Glomerular endothelial cell (primary cell): ENCODE measurements around the gene AKT1. TPM values are rescaled to one million over a fixed set of nuclear protein-coding genes. Genes with fewer than 3 reads are reported as not detected.
"Not testable (repeated sequence)": the region's sequence is repeated elsewhere in the genome, so short reads cannot be mapped to it uniquely, and the experiment has no call there.

Experiments used
- DNase-seq: peaks from one replicate; pipeline ENCODE4 v3.0.0-alpha.2; 2011; ENCODE audit warnings: low read depth, low spot score; ENCODE audit errors: extremely low read depth
- total RNA-seq: library from RNA; depleted of rRNA; stranded (reverse); fragments of >200 nt; gene quantifications from 2 replicates; pipeline ENCODE4 v1.2.3, GENCODE V29; 2015

Gene AKT1
- total RNA-seq, 1 donor from 2014 or later = 143 TPM

DNA sequence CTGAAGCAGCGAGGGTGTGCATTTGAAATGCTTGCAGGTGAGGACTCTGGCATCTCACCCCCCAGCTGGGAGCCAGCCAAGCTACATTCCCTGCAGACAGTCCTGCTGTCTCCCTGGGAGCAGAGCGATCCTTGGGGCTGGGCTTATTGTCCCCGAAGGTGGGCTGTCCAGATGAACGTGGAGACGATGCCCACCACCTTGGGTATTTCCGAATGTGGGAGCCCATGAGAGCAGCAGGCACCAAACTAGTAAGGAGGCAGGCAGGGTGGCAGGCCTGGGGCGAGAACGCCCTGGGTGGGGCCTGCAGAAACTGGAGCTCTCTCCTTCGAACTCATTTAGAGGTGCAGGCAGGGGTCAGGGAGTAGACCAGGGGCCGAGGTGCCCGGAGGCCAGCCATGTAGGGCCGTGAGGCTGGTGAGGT lies 23.8 kb upstream of the AKT1 start:
- no peak for DNase-seq

DNA sequence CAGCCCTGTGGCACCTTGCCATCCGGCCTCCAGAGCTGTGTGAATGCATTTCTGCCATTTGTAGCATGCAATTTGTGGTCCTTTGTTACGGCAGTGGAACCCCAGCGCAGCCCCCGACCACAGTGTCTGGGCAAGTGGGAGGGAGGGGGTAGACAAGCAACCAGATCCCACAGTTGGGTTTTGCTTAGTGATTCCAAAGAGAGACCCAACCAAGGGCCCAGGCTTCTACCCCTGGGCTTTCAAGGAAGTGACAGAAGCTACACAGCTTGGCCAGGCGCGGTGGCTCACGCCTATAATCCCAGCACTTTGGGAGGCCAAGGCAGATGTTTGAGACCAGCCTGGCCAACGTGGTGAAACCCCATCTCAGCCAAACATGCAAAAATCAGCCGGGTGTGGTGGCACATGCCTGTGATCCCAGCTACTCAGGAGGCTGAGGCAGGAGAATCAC lies 23.2 kb upstream of the AKT1 start:
- no peak for DNase-seq

DNA sequence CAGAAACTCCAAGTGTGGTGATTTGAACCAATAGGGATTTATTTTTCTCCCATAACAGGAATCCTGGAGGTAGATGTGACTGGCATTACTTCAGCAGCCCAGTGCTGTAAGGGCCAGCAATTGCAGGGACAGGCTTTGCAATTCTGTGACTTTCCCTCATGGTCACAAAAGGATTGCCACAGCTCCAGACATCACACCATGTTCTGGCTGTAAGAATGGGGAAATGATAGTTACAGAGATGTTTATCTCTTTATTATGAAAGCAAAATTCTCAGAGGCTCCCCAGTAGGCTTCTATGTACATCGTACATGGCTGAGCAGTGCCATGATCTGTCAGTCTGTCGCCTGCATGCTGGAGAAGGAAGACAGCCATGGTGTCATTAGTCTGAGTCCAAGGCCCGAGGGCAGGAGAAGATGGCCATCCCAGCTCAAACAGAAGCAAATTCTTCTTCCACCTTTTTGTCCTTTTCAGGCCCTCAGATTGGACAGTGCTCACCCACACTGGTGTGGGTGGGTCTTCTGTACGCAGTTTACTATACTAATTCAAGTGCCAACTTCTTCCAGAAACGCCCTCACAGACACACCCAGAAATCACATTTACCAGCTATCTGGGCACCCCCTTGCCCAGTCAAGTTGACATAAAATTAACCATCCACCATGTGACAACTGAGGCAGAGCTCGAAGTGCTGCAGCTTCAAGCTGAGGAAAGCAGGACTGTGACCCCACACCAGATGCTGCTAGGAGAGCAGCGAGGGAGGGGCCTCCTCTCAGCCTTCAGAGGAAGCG lies 22.6 kb upstream of the AKT1 start:
- DNase-seq = no peak

DNA sequence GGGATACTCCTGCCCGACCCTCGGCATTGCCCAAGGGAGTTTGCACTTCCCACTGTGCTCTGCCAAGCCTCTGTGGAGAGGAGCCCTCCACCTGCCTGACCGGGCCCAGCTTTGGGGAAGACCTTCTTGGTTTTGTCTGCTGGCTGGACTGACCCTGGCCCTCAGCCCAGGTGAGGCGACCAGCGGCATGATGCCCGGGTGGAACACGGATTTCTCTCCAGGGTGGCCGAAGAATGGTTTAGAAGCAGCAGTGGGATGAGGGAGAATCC lies 21.0 kb upstream of the AKT1 start:
- no peak for DNase-seq

DNA sequence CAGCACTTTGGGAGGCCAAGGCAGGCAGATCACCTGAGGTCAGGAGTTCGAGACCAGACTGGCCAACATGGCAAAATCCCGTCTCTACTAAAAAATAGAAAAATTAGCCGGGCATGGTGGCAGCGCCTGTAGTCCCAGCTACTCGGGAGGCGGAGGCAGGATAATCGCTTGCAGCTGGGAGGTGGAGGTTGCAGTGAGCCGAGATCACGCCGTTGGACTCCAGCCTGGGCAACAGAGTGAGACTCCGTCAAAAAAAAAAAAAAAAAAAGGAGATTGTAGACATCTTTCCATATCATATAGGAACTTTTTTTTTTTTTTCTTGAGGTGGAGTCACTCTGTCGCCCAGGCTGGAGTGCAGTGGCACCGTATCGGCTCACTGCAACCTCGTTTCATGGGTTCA lies 19.2 kb upstream of the AKT1 start:
- not testable (repeated sequence) for DNase-seq

DNA sequence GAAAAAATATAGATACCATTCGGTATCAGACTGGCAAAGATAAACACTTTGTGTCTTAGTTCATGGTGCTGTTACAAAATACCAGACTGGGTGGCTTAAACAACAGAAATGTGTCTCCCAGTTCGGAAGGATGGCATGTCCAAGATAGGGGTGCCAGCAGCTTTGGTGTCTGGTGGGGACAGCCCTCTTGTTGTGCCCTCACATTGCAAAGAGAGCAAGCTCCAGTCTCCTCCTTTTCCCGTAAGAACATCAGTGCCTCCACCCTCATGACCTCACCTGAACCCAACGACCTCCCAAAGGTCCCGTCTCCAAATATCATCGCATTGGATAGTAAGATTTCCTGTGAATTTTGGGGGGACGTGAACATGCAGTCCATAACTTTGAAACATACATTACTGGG lies 17.7 kb upstream of the AKT1 start:
- no peak for DNase-seq

DNA sequence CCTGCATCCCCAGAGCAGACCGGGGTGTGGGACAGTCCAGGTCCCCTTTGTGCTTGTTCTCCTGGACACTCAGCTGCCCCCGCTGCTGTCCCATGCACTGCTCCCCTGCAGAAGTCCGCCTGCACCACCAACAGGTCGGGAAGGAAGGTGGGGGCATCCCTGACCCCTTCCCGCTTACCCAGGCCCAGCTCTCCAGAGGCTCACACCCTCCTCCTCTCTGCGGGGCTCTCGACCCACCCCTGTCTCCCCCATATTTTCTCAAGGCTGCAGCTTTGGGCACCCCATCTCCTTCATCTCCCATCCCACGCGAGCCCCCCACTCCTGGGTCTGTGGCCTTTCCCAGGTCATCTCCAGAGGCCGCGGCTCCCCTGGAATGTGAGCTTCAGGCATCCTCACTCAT lies 14.8 kb upstream of the AKT1 start:
- no peak for DNase-seq

DNA sequence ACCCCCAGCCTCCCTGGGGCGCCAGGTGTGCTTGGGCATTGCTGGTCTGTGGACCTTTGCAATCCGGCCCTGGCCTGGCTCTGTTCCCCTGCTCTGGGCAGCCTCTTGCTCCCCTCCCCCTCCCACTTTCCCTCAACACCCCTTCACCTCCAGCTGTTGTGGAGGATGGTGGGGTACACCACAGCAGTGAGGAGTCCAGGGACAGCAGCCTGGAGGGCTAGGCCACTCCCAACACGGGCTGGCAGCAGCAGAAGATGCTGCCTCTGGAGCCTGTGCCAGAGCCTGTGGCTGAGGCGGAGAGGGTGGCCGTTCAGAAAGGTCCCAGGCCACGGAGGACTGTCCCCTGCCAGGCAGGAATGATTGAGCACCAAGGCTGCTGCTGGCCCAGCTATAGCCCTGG lies 12.9 kb upstream of the AKT1 start:
- DNase-seq = no peak

DNA sequence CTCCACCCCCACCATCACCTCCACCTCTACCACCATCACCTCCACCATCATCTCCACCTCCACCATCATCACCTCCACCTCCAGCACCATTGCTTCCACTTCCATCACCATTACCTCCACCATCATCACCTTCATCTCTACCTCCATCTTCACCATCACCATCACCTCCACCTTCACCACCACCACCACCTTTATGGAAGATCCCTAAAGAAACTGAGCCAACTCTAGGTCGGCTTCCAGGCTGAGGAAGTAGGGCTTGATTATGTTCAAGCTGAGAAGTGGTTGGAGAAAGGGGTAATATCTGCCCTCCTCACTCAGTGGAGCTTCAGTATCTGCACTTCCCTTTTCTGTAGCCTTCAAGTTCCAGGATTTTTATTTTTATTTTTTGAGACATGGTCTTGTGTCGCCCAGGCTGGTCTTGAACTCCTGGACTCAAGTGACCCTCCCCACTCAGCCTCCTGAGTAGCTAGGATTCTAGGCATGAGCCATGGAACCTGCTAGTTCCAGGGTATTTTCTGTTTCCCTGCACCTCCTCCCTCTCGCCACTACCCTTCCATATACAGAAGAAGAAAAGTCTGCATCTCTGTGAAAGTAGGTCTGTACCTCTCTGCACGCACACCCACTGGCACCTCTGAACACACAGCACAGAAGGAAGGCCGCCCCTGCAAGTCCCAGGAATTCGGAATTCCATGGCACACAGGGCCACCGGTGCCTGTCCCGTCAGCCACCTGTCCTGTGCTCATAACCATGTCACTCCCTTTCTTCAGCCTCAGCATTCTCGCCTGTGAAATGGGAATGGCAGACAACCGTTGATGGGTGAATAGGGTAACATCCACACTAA lies 11.3 kb upstream of the AKT1 start:
- no peak for DNase-seq

DNA sequence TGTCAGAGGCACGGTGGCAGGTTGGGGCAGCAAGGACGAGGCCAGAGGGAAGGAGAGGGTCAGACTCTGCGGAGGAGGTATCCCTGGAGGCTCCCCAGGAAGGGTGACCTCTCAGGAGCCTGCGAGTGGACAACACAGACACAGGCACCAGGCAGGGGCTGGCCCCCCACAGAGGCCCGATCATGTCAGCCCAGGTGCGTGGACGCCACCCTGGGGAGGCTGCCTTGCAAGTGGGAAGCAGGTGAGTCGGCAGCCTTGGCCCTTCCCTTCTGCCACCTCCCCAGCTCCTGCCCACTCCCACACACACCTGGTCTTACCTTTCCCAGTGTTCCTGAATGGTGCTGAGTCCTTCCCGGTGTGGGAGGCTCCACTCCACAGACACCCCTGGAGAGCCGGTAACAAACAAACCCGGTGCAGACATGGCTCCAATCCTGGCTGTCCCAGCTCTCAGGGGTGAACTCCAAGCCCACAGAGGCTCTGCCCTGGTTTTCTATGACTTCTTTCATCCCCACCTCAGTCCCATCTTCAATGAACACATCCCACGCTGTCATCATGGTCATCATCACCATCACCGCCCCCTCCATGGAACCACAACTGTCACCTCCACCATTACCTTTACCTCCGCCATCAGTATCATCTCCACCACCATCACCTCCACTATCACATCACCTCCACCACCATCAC lies 10.5 kb upstream of the AKT1 start:
- DNase-seq = no peak

DNA sequence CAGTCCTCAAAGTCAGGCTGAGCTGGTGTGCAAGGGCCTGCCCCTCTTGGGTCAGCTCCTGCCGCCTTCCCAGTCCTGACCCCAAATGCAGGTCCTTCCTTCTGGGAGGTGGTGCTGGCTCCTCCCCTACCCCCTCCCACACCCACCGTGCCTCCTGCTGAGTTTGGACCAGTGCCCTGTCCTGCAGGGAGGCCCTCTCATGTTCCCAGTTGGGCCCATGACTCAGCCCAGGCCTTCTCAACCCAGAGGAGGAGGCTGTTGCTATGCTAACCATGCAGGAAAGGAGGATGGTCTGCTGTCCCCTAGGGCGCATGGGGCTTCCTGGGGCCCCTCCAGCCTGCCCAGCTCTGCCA lies 9.8 kb upstream of the AKT1 start:
- DNase-seq = no peak

DNA sequence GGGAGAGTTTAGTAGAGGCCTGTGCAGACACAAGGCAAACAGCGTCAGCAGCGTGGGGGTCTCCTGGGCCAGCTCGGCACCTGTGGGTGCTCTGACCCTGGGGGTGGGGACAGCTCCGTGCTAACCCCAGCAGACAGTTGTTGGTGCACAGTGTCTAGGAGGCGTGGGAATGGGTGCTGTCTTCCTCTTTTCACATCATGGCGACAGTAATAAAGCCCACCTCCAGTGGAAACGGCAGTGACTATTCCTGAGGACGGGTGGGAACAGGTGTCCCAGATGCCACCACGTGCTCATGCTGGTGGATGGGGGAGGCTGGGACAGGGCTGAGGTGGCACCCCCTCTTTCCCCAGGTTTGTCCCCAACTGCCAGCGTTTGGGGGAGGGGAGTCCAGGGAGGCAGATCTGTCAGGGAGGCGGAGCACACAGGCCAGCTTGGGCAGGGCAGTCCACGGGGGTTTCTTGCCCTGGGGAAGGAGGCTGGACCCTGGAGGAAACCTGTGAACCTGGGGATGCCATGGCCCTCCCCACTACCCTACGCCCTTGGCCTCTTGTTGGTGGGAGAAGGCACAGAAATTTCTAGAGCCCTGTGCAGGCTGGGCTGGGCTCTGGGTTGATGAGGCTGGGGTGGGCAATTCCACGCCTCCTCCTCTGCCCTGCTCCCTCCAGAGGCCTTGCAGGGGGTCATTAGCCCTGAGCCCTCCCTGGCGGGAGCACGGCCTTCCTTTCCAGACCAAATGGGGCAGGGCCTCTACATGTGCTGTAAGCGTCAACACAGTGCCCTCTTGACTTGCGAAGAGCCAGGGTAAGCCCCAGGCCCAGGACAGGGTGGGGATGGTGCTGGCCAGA lies 9.2 kb upstream of the AKT1 start:
- DNase-seq = no peak

DNA sequence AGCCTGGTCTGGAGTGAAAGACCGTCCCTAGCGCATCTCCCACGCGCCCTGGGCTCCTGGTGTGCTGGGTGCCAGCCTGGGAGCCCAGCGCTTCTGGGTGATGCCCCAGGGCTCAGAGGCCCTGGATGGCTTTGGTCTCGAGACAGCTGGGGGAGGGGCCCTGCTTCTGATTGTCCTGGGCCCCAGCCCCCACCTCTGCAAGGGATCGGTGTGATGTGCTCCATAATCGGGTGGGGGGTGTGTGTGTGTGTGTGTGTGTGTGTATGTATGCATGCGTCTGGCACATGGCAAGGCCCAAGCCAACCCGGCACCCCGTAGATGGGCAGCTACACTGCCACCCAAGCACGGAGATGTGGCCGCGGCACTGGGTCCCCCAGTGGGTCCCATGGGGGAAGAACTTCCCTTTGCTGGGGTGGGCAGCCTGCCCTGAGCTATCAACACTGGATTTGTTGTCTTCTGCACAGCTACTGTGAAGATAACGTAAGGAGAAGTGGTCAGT lies 8.4 kb upstream of the AKT1 start:
- no peak for DNase-seq

DNA sequence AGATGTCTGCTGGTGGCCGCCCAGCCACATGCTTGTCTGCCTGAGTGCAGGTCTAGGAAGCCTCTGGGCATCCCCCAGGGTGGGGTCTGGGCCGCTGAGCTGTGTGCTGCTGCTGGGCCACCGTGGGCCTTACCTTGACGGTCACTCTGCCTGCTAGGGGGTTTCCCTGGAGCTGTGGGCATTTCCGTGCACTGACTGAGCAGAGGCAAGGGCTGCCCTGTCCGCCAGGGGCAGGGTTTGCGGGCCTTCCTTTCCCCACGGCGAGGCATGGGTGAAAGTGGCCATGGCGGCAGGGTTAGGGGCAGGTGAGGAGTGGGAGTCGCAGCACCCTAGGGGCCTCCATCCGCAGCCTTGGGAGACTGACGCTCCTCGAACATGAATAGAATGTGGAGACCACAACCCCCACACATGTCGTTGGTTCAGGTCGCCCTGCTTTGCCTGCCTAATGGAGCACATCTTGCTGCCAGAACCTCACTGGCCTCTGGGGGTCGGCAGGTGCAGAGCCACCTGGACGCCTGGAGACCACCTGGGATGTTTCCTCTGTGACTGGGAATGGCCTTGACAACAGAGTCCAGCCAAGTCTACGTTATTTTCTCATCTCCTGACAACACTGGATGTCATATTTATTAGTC lies 7.8 kb upstream of the AKT1 start:
- no peak for DNase-seq

DNA sequence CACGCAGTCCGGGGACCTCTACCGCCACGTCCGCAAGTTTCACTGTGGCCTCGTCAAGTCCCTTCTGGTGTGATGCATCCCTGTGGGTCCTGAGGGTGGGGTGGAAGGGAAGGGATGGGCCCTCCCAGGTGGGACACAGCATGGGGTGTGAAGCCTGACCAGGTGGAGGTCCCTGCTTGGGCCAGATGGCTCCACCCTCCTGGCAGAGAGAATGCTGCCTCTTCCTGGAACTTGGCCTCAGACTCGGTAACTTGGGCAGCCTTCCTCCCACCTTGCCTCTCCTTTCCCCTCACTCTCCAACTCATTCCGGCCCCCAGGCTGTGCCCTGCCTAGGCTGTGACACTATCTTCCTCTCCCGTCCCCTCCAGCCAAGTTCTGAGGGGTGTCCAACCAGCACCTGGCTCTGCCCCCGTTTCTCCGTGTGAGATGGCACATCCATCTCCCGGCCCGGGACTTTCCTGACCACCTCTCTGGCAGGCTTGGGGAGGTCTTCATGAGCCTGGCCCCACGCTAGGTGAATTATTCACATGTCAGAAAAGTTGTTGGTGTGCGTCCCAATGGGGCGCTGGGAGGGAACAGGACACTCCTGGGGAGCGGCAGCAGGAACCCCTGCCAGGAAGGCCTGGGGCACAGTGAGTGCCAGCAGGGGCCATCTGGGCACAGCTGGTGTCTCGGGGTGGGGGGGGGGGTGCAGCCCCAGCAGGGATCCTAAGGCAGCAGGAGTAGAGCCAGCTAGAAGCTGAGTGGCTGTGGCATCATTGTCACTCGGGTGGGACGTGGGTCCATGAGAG lies 7.0 kb upstream of the AKT1 start:
- no peak for DNase-seq

DNA sequence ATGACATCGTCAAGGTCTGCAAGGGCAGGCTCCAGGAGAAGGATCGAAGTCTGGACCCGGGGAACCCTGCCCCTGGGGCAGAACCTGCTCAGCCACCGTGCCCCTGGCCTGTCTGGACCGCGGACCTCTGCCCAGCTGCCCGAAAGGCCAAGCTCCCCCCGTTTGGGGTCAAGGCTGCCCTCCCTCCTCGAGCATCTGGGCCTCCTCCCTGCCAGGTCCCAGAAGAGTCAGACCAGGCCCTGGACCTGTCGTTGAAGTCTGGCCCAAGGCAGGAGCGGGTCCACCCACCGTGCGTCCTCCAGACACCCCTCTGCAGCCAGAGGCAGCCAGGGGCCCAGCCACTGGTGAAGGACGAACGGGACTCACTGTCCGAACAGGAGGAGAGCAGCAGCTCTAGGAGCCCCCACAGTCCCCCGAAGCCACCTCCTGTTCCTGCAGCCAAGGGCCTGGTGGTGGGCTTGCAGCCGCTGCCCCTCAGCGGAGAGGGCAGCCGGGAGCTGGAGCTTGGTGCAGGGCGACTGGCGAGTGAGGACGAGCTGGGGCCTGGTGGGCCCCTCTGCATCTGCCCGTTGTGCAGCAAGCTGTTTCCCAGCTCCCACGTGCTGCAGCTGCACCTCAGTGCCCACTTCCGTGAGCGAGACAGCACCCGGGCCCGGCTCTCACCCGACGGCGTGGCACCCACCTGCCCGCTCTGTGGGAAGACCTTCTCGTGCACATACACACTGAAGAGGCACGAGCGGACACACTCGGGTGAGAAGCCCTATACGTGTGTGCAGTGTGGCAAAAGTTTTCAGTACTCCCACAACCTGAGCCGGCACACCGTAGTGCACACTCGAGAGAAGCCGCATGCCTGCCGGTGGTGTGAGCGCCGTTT lies 6.2 kb upstream of the AKT1 start:
- DNase-seq = no peak

DNA sequence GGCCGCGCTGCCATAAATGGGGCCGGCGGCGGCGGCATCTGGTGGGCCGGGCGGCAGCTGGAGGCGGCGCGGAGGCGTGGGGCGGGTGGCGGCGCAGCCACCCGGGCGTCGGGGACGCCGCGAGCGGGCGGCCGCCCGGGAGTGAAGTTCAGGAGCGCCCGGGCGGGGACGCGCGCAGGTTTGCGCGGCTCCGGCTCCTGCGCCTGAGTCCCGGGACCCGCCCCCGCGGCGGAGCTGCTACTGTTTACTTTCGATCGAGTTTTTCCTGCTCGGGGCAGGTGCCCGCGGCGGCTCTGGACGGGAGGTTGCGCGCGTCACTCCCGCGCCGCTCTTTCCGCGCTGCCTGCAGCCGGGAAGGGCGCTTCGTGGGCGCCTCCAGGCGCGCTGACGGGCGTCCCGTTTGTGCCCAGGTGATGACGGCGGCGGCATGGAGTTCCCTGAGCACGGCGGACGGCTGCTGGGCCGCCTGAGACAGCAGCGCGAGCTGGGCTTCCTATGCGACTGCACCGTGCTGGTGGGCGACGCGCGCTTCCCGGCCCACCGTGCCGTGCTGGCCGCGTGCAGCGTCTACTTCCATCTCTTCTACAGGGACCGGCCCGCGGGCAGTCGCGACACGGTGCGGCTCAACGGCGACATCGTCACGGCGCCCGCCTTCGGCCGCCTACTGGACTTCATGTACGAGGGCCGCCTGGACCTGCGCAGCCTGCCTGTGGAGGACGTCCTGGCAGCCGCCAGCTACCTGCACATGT lies 5.4 kb upstream of the AKT1 start, which contains the start of gene ZBTB42:
Gene ZBTB42 (plus strand): TSS at position 331 of the 749 bp plus-strand sequence. CDS start 97 bp downstream, at position 428.
- DNase-seq = no peak
